GM21529 (cell line): ENCODE results near the gene SCO1.
"Not testable (repeated sequence)": the region's sequence is repeated elsewhere in the genome, so short reads cannot be mapped to it uniquely, and the experiment has no call there.

Experiments
- ATAC-seq: cut with Tn5 transposase; IDR thresholded peaks from one replicate; pipeline ENCODE4 v1.9.1; 2021; ENCODE audit not compliant: unreplicated experiment

SCO1 gene

DNA sequence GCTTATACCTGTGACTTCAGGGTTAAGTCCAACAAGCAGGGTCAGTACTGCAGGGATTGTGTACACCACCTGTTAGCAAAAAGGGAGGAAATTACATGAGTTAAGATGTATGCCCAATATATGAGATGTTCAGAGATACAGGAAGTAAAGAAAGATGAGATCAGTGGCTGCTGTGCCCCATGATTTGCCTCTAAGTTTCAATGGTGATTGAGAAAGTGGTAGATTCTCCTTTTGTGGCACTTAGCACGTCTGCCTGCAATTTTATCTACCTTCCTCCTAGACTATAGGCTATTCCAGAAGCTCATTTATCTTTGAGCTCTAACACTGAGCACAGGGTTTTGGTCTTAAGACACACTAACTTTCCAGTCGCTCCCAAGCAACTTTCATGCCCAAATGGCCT, 28.9 kb upstream of the SCO1 start:
- ATAC-seq = no peak

DNA sequence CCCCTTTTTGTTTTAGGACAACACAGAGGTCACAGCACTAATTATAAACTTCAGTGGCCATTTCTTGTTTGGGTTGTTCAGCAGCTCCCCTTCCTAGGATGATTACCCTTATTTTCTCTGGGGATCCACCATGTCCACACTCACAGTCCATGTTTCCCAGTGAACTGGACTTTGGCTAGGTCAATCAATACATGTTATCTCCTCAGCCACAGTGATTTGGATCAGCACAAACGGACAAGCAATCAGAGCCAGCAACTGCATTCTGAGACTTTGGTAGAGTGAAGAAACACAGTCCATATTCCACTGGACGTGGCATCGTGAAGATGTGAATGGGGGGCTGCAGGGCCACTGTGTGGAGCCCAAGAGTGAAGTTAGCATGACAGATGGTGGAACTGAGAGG, 27.9 kb upstream of the SCO1 start:
- no peak for ATAC-seq

DNA sequence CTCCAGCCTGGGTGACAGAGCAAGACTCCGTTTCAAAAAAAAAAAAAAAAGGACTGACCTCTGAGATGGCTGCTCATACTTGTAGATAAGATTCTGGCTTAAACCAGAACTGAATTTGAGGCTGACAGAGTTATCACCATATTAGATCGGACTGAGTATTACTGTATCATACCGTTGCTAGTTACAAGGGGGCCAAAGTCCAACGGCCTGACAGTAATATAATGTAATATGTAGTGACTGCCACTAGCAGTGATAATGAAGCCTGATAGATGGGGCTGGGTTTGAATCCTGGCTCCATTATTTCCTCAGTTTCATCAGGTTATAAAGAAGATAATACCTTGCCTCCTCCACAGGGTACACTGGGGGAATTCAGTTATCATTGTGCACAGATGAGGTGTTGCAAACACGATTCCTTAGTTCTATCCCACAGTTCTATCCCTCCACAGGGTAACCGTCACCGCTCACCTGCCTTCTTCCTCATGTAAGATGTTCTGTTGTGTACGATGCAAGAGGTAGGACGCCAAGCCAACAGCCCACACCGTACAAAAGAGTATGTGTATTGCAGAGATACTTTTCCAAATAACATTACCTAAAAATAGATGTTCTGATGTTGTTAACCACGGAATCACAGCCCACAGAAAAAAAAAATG, 27.3 kb upstream of the SCO1 start:
- ATAC-seq = no peak

DNA sequence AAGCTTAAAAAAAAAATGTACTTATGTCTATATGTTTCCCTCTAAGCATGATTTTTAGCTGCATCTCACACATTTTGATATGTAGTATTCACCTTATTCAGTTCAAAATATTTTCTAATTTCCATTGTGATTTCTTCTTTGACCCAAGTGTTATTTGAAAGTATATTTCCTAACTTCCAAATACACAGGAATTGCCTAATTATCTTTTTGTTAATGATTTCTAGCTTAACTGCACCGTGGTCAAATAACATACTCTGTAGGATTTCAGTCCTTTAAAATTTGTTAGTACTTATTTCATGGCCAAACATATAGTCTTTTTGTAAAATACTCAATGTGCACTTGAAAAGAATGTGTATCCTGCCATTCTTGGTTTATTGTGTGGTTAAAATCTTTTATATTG, 21.2 kb upstream of the SCO1 start:
- ATAC-seq = no peak

DNA sequence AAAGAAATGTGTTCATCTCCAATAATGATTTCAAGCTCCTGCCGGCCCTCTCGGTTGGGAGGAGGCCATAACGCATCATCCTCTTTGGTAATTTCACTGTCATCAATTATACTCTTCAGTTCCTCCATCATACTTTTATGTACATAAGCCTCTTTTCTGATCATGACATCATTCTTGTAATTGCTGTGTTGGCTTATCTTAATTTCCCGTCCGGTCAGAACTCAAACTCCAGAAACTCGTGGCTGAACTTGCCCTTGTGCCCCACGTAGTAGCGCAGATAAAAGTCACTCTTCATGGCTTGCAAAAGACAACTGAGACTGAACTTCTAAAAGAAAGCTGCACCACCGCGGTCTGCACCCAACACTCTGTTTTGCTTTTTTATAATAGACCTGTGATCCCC, 18.9 kb upstream of the SCO1 start:
- ATAC-seq = no peak

DNA sequence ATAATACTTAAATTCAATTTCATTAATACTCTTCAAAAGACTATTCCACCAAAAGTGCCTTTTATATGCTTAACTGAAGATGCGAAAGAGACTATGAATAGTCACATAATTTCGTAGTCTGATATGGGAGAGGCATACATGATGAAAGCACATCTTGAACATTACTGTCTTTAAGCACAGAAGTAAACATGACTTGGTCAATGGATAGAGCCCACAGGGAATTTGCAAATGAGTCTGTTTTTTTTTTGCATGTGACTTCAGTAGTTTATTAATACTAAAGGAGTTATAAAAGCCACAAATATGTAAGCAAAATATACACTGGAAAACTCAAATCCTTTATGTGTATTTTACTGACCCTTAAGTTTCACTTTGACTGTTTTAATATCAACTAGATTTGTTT, 16.0 kb upstream of the SCO1 start:
- no peak for ATAC-seq

DNA sequence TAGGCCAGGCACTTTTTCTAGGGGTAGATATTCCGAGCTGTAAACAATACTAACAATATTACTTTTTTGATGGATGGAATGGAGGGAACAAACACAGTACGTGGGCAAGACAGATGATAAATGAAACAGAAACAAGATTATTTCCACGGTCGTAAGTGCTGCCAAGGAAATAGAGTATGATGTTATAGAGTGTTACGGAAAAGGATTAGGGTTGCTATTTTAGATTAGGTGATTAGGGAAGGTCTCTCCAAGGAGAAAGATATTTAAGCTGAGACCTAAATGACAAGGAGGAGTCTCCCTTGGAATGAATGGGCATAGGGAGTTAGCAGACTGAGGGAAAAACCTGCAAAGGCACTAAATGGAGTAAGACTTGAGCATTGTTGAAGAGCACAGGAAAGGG, 8.4 kb upstream of the SCO1 start:
- no peak for ATAC-seq

DNA sequence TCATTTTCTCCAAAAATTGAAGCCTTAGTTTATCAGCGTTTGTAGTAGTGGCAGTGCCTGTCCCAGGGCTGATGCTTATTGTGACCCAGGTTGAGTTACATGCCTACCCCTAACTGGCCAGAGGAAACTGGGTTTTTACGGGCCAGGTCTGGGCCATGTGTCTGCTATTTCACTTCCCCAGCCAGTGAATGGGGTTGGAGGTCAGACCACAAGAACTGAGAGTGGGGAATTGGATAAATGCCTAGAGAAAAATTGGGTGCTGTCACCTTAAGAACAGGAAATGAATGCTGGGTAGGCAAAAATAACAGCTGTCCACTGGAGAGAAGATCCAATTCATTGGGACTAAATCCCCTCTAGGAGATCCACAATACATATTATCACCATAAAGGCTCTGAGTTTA, 5.2 kb upstream of the SCO1 start:
- ATAC-seq = no peak

DNA sequence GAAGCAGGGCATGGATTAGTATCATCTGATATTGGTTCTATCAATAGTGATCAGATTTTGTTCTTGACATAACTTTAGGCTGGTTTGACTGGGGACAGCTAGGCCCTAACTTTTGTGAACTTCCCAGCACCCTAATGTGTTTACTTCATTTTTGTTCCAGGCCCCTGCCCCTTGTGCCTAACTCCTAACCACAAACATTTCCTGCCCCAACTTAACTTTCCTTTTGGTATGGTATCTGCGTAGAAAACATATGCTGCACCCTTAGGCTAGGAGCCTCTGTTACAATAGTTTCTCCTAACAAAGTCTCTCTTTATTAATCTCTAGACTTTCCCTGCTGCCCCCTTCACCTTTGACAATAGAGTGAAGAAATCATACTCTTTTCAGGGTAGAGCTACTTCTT, 2.5 kb upstream of the SCO1 start:
- no peak for ATAC-seq

DNA sequence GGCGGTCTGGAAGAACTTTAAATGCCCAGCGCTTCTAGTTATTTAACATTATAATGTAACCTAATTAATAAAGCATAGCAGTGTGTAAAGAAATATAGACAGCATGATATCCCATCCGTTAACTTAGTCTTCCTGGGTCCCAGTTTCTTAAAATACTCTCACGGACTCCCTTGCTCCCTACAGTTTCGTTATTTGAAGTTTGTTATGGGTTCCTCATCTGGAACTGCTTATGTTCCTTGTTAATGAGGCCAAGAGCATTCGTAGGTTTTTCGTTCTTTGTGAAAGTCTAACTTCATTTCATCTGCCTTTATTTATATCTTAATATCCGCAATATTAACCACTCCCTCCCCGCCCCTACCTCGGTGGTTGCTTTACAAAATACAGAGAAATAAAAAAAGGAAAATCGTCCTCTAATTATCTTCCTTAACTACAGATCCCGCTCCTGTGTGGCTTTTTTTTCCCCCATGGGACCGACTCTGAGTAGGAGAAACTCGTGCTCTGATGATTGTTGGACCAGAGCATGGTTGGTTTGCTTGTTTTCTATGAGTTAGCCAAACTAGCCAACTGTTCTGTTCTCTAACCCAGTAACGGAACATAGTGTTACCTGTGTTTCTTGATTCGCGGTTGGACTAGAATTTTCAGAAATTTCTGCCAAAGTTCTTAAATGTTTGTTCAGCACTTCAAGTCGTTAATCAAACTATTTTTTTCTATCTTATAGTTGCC, 924 bp upstream of the SCO1 start:
- no peak for ATAC-seq

DNA sequence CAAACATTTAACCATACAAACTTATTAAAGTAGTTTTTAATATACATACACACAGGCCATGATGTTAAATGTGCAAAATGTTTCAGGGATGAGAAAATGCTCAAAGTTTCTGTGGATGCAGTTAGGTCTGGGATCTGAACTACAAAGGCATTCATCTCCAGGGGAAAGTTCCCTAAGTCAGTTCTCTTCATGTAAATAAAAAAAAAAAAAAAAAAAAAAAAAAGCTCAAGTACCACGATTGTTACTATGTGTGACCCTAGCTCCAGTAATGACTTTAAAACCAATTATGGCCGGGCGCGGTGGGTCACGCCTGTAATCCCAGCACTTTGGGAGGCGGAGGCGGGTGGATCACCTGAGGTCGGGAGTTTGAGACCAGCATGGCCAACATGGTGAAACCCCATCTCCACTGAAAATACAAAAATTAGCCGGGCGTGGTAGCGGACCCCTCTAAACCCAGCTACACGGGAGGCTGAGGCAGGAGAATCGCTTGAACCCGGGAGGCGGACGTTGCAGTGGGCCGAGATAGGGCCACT, 1.4 kb downstream of the SCO1 start:
- not testable (repeated sequence) for ATAC-seq

DNA sequence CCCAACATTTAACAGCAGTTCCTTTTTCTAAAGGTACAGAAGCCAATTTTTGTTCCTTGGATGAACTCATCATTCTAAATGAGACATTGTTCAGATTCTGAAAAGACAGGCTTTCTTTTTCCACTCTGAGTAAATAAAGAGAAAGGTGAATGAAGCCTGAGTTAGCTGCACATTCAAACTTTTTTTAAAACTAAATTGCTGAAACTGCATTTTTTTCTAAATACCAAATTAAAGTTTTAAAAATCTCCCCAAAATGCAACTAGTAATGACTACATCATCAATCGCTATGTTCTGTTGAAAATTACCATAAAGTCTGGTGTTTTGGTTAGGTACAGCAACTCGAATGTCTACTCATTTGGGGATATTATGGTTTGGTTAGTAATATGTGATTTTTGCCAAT, 9.8 kb downstream of the SCO1 start:
- ATAC-seq = no peak

DNA sequence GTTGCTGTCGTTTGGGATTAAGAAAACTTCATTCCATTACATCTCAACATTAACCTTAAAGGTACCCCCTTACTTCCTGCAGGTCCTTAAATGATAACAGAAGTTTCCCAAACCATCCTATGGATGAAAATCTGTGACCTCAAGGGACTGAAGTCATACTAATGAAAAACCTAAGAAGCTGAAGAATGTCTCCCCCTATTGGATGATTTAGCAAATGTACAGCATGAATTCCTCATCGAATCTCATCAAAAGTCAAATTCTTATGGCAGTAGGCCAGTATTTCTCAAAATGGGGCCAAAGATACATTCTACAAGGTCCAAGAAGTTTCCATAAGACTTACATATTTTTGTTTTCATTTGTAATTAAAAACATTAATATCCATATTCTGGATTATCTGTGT, 13.5 kb downstream of the SCO1 start:
- ATAC-seq = no peak

DNA sequence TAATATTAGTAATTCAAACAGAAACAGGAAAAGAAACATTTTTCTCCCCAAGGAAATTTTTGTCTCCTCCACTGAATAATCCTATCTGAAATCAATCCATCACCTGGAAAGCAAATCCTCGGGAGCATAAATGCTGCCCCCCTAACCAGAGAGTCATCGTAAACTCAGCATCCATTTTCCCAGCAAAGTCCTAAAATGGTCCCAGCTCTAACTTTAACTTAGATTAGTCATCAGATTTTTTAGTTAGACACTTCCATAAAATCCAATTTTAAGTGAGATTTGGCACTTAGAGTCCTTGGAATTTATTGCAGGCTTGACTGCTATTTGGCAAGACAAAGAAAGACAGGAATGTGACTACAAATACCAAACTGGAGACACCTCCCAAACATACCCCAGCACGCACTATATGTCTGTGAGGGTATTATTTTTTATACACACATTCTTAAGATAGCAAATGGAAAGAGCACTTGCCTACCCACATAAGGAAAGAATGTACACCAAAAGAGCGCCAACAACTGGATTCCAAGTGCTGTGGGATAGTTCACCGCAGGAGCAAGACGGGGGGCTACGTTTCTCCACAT, 15.4 kb downstream of the SCO1 start:
- no peak for ATAC-seq

DNA sequence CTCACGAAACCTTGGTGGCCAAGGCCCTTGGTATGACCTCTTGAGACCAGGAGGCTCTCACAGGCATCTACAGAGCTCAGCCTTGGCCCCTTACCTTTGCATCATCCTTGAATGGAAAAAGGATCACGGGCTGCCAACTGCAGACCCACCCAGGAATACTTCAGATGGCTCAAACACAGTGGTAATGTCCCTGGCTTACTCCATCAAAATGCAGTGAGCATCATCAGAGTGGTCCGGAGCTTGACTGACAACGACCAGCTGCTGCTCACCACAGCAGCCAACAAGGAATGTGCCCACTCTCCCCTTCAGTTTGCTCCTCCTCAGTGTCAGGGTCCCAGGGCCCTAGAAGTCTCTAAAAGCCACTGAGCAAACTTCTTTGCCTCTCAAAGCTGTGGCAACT, 22.6 kb downstream of the SCO1 start:
- no peak for ATAC-seq

DNA sequence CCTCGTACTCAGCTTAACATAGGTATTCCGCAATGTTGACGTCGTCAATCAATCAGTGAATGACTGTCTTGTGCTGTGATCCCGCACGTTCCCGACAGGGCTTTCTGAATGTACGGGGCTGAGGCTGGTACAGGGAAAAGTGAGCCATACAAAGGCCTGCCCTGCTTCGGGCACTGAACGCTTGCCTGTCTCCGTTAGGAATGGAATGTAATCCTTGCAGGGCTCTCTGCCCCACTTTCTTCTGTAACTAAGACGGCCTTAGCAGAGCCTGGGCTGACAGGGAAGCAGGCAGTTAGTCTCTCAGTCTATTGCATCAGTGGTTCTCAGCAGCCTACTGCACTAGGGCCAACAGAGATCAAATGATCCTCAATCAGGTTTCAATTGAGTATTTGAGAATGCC, 24.0 kb downstream of the SCO1 start:
- ATAC-seq = no peak

DNA sequence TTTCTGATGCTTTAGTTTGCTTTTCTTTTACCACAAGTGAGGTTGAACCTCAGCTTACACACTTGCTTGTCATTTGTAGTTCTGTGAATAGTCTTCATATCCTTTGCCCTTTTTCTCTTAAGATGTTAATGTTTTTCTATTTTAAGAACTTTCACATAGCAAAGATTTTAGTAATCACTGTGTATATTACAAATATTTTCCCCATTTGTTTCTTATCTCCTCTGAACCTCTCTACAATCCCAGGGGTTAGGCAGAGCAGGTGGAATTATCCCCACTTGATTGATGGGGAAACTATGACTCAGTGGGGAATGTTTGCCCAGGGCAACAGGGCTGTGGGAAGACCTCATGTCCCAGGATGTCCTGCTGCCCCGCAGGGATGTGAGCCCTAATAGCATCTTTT, 28.6 kb downstream of the SCO1 start:
- ATAC-seq = no peak

DNA sequence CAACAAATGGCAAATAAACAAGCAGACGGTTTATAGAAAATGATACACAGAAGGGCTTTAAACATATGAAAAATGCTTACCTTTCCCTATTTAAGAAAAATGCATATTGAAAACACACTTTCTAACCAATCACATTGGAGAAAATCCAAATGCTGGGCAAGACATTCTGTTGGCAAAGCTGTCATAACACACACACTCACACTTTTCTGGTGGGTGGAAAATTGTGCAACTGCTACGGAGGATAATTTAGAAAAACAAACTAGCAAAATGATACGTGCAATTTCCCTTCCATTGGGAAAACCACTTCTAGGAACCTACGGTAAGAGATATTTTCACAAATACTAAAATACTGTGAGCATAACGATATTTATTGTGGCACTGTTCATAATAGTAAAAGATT, 30.4 kb downstream of the SCO1 start:
- no peak for ATAC-seq

DNA sequence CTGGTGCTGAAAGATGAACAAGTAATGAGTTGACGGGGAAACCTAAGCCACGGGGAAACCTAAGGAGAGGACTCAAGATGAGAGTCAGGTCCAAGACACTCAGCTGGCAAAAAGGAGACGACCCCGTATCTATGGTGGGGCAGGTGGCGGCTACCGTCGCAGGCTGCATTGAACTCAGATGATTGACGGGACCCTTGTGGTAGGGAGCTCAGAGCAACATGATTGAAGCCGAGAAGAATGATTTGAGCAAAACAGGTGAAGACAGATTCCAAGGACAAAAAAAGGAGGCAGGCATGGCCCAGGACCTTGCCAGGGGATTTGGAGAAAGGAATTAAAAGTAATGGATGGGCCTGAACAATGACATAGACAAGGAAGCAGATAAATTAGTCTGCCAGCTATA, 32.8 kb downstream of the SCO1 start:
- no peak for ATAC-seq

DNA sequence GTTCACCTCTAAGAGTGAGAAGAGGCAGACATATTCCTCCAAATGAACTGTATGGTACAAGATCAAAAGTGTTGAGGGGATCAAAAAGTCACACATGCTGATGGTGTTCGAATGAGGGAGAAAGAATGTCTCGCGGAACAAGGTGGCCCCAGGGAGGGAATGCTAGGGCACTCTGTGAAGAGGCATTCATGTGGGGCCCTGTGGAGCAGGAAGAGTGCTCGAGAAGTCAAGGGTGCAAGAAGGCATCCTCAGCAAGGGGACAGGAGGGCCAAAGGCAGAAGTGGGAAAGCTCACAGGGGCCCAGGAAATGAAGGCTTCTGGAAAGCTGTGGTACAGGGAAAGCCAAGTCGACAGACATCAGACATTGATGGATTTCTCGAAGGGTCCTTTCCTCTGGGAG, 34.1 kb downstream of the SCO1 start:
- ATAC-seq = no peak

DNA sequence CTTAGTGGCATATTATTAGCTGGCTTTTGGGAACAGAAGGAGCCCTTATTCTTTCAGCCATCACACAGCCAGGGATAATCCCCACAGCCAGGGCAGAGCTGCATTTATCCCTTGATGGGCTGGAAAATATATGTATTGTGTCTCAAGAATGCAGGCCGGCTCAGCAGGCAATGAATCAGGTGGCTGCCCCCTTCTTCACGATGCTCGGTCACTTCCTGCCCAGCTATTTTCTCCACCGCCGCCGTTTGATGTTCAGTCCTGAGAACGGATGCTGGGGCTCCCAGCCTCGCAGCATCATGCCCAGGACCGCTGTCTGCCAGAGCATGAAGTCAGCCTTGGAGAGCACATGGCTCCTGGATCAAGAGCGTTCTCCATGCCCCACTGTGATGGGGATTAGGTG, 35.9 kb downstream of the SCO1 start:
- no peak for ATAC-seq

DNA sequence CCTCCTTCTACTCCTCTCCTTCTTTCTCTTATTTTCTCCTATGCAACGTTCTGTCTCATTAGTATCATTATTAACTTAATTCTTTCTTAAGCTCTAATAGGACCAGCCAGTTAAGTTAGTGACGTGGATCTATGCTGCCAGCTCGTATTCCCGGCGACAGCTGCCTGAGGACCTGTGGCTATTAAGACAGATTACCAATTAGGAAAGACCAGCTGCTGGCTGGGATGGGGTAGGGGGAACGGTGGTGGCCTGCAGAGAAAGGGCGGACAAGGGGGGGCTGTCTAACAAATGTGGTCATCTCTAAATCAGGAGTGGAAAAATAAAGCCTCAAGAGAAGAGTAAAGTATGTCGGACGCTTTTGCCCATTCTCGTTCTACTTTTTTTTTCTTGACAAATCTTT, 39.5 kb downstream of the SCO1 start:
- ATAC-seq = no peak
